HL-60 (cell line): ENCODE measurements around the gene RNF152.

Experiments
- DNase-seq, 2 experiments: peaks; one replicate each; pipeline ENCODE4 v3.0.0-alpha.2; 2010 to 2020; ENCODE audit warnings: low read depth in 1 of 2, low spot score in 1 of 2
- H3K27ac ChIP-seq: fragments of 250-450 bp; sonication (Bioruptor Pico); replicated peaks from 2 replicates; pipeline ENCODE4 v1.5.1; 2020; ENCODE audit warnings: mild to moderate bottlenecking, moderate library complexity
- H3K27me3 ChIP-seq: fragments of 250-450 bp; sonication (Bioruptor Pico); 2 replicates; pipeline ENCODE4 v1.5.1; 2021; ENCODE audit warnings: mild to moderate bottlenecking, moderate library complexity; ENCODE audit not compliant: insufficient read depth, poor library complexity, severe bottlenecking
- H3K4me3 ChIP-seq: replicated peaks from 2 replicates; pipeline ENCODE4 v1.5.1; 2011; ENCODE audit warnings: mild to moderate bottlenecking, control low read depth, low read length; ENCODE audit not compliant: insufficient read depth
- CTCF ChIP-seq: IDR thresholded peaks from one replicate; pipeline ENCODE4 v1.5.1; 2011; ENCODE audit warnings: low read length, control low read depth, inconsistent platforms; ENCODE audit not compliant: insufficient read depth
- GABPA ChIP-seq: IDR thresholded peaks from 2 replicates; pipeline ENCODE4 v1.6.1; 2012; ENCODE audit warnings: low read depth
- POLR2AphosphoS5 ChIP-seq: IDR thresholded peaks from 2 replicates; pipeline ENCODE4 v1.6.1; 2012; ENCODE audit warnings: low read depth
- REST ChIP-seq: IDR thresholded peaks from 2 replicates; pipeline ENCODE4 v1.6.1; 2012; ENCODE audit warnings: low read depth; ENCODE audit not compliant: insufficient replicate concordance
- SPI1 ChIP-seq: IDR thresholded peaks from 2 replicates; pipeline ENCODE4 v1.6.1; 2012; ENCODE audit warnings: low read depth, mild to moderate bottlenecking, borderline replicate concordance

RNF152 gene

GRCh38 chr18:61770279-61770678 is 122.5 kb downstream of the RNF152 start:
- no peak for TF ChIP-seq GABPA
- TF ChIP-seq CTCF: no peak
- TF ChIP-seq POLR2AphosphoS5: no peak
- no peak; the same call in 1 of the 2 replicates for TF ChIP-seq SPI1
- no peak for TF ChIP-seq REST
- no peaks in the 10 kb centered on the region for H3K27me3 ChIP-seq
- DNase-seq: no peak
- H3K27ac ChIP-seq: no peak overlapping the region
- H3K4me3 ChIP-seq: no peak overlapping the region

GRCh38 chr18:61766266-61766884 is 126.4 kb downstream of the RNF152 start:
- Histone ChIP-seq H3K27me3 (peaks cover 2% of the 10 kb centered on the region), H3K27ac (no peak overlapping the region), H3K4me3 (no peak overlapping the region)
- no peak for DNase-seq
- TF ChIP-seq SPI1: no peak
- TF ChIP-seq POLR2AphosphoS5: no peak
- TF ChIP-seq REST: no peak
- TF ChIP-seq CTCF: no peak
- no peak for TF ChIP-seq GABPA

- TF ChIP-seq REST: no peak
- no peak for TF ChIP-seq SPI1
- no peak for TF ChIP-seq CTCF
- TF ChIP-seq GABPA: no peak
- TF ChIP-seq POLR2AphosphoS5: no peak
- Histone ChIP-seq H3K27ac (no peak overlapping the region), H3K27me3 (peaks cover 2% of the 10 kb centered on the region), H3K4me3 (no peak overlapping the region)
- no peak for DNase-seq
These were observed 127.7 kb downstream of the RNF152 start for GRCh38 chr18:61765097-61765496.
